Right atrium auricular region (tissue), 2 donors: ENCODE measurements around the gene KRTAP10-12. TPM values are rescaled to one million over a fixed set of nuclear protein-coding genes. Genes with fewer than 3 reads are reported as not detected.

Experiments
- DNase-seq: peaks from one replicate; pipeline ENCODE4 v3.0.0-alpha.2; 2019; ENCODE audit warnings: low spot score
- H3K27ac ChIP-seq, 2 donors: fragments of 200-600 bp; sonication (generic); 1 replicate in 1 of 2; 2 replicates in 1 of 2; pipeline ENCODE4 v1.5.1; 2016 to 2019
- H3K27me3 ChIP-seq, 2 donors: fragments of 200-600 bp; sonication (generic); one replicate each; pipeline versions ENCODE4 v1.5.1 to v1.6.0; 2017 to 2019
- H3K36me3 ChIP-seq: fragments of 200-600 bp; sonication (generic); one replicate; pipeline ENCODE4 v1.5.1; 2016
- H3K4me1 ChIP-seq, 2 donors: fragments of 200-600 bp; sonication (generic); one replicate each; pipeline versions ENCODE4 v1.5.1 to v1.6.0; 2017 to 2019
- H3K4me3 ChIP-seq, 2 donors: fragments of 200-600 bp; sonication (generic); 1 replicate in 1 of 2; 2 replicates in 1 of 2; pipeline ENCODE4 v1.5.1; 2017 to 2019; ENCODE audit warnings: mild to moderate bottlenecking in 1 of 2, moderate library complexity in 1 of 2
- H3K9me3 ChIP-seq, 2 donors: fragments of 200-600 bp; sonication (generic); one replicate each; pipeline ENCODE4 v1.5.1; 2019
- CTCF ChIP-seq, 2 donors: fragments of 200-600 bp; sonication (generic); IDR thresholded peaks; one replicate each; pipeline ENCODE4 v1.5.1; 2019; ENCODE audit warnings: antibody characterized with exemption in 2 of 2
- total RNA-seq, 2 donors: library from RNA; depleted of rRNA; stranded (reverse); fragments of >200 nt; gene quantifications; one replicate each; pipeline ENCODE4 v1.1.0, GENCODE V29; 2016

Gene KRTAP10-12
- total RNA-seq, 2 donors from 2014 or later = not detected

- no peak overlapping the region for H3K27ac ChIP-seq
- no peak overlapping the region for H3K4me3 ChIP-seq
- no peaks in the 10 kb centered on the region for H3K36me3 ChIP-seq
- DNase-seq = no peak
- no peak for TF ChIP-seq CTCF (IDR thresholded peaks at IDR 0.05)
- no peaks in the 10 kb centered on the region for H3K9me3 ChIP-seq
- H3K27me3 ChIP-seq = peaks cover 0 to 14% of the 10 kb centered on the region in 2 donors
- peaks cover 0 to 10% of the 10 kb centered on the region in 2 donors for H3K4me1 ChIP-seq
These were observed 26.5 kb downstream of the KRTAP10-12 start for GRCh38 chr21:44723177-44724131.

- TF ChIP-seq CTCF (IDR thresholded peaks at IDR 0.05) = no peak
- Histone ChIP-seq H3K27ac (no peak overlapping the region), H3K36me3 (no peaks in the 10 kb centered on the region), H3K4me3 (no peak overlapping the region), H3K9me3 (no peaks in the 10 kb centered on the region), H3K4me1 (peaks cover 0 to 10% of the 10 kb centered on the region in 2 donors), H3K27me3 (peaks cover 0 to 14% of the 10 kb centered on the region in 2 donors)
- DNase-seq = no peak
These were observed 27.2 kb downstream of the KRTAP10-12 start for GRCh38 chr21:44724196-44724595.

- no peak overlapping the region for H3K27ac ChIP-seq
- H3K36me3 ChIP-seq = no peaks in the 10 kb centered on the region
- H3K4me1 ChIP-seq = peaks cover 0 to 10% of the 10 kb centered on the region in 2 donors
- H3K9me3 ChIP-seq = no peaks in the 10 kb centered on the region
- DNase-seq = no peak
- H3K4me3 ChIP-seq = no peak overlapping the region
- H3K27me3 ChIP-seq = peaks cover 0 to 14% of the 10 kb centered on the region in 2 donors
- no peak for TF ChIP-seq CTCF (IDR thresholded peaks at IDR 0.05)
These were observed 28.0 kb downstream of the KRTAP10-12 start for GRCh38 chr21:44724926-44725325.

- Histone ChIP-seq H3K36me3 (no peaks in the 10 kb centered on the region), H3K4me3 (no peak overlapping the region), H3K27ac (no peak overlapping the region)
These were observed 29.9 kb downstream of the KRTAP10-12 start for GRCh38 chr21:44726826-44727225.

GRCh38 chr21:44727321-44727720 is 30.3 kb downstream of the KRTAP10-12 start:
- peaks cover 0 to 14% of the 10 kb centered on the region in 2 donors for H3K27me3 ChIP-seq

More at GRCh38 chr21:44726826-44727225, 29.9 kb downstream of the KRTAP10-12 start:
- no peak for DNase-seq
- Histone ChIP-seq H3K9me3 (no peaks in the 10 kb centered on the region), H3K27me3 (peaks cover 0 to 14% of the 10 kb centered on the region in 2 donors), H3K4me1 (peaks cover 0 to 10% of the 10 kb centered on the region in 2 donors)
- TF ChIP-seq CTCF (IDR thresholded peaks at IDR 0.05) = no peak

More at GRCh38 chr21:44727321-44727720, 30.3 kb downstream of the KRTAP10-12 start:
- DNase-seq = no peak
- Histone ChIP-seq H3K4me1 (peaks cover 0 to 10% of the 10 kb centered on the region in 2 donors), H3K36me3 (no peaks in the 10 kb centered on the region), H3K9me3 (no peaks in the 10 kb centered on the region), H3K4me3 (no peak overlapping the region), H3K27ac (no peak overlapping the region)
- TF ChIP-seq CTCF (IDR thresholded peaks at IDR 0.05) = no peak
